Kidney (tissue), 14 donors: ENCODE measurements around the gene DLG2. TPM values are rescaled to one million over a fixed set of nuclear protein-coding genes. Genes with fewer than 3 reads are reported as not detected.
A peak's percentile ranks its signal among the peaks of the same experiment; 100 is the strongest.

Experiments
- DNase-seq, 5 donors: peaks; one replicate each; pipeline ENCODE4 v3.0.0-alpha.2; 2013 to 2020
- FAIRE-seq: peaks from 2 replicates; lab custom pipeline; 2012; peaks lifted over from hg19 to GRCh38; lab: Jason Lieb, UNC
- H3K27ac ChIP-seq, 2 donors: one replicate each; pipeline ENCODE4 v1.7.0; 2013; ENCODE audit warnings: low read depth in 2 of 2, low read length in 2 of 2, inconsistent platforms in 1 of 2
- H3K27me3 ChIP-seq: one replicate; pipeline ENCODE4 v1.7.1; 2013; ENCODE audit warnings: low read length, inconsistent platforms; ENCODE audit not compliant: control insufficient read depth, insufficient read depth
- H3K36me3 ChIP-seq, 3 donors: one replicate each; pipeline versions ENCODE4 v1.7.0 to v1.7.1; 2013; ENCODE audit warnings: low read length in 3 of 3, control low read depth in 1 of 3, inconsistent platforms in 1 of 3; ENCODE audit not compliant: insufficient read depth in 3 of 3, control insufficient read depth in 2 of 3
- H3K4me1 ChIP-seq, 3 donors: one replicate each; pipeline versions ENCODE4 v1.7.0 to v1.7.1; 2013; ENCODE audit warnings: low read length in 3 of 3, inconsistent platforms in 1 of 3, low read depth in 1 of 3; ENCODE audit not compliant: control insufficient read depth in 2 of 3, insufficient read depth in 2 of 3
- H3K4me3 ChIP-seq, 3 donors: one replicate each; pipeline versions ENCODE4 v1.7.0 to v1.8.1; 2013; ENCODE audit warnings: low read length in 3 of 3, control low read depth in 1 of 3, inconsistent platforms in 1 of 3
- H3K9ac ChIP-seq, 3 donors: one replicate each; pipeline versions ENCODE4 v1.7.0 to v1.7.1; 2013; ENCODE audit warnings: low read length in 3 of 3, control low read depth in 1 of 3, inconsistent platforms in 1 of 3
- H3K9me3 ChIP-seq, 3 donors: one replicate each; pipeline versions ENCODE4 v1.7.0 to v1.7.1; 2013; ENCODE audit warnings: low read length in 3 of 3, control low read depth in 1 of 3, inconsistent platforms in 1 of 3; ENCODE audit not compliant: control insufficient read depth in 2 of 3, insufficient read depth in 1 of 3
- CTCF ChIP-seq: IDR thresholded peaks from 3 replicates; pipeline ENCODE4 v1.5.1; 2012; ENCODE audit warnings: mild to moderate bottlenecking, moderate library complexity, borderline replicate concordance; ENCODE audit not compliant: insufficient read depth; ENCODE audit errors: extremely low read depth
- intact Hi-C: fragments of 100-400 bp; cut with DNase I; formaldehyde crosslinking; loops from one replicate; pipeline ENCODE4 v1.11.1; 2022
- polyA plus RNA-seq: library from polyadenylated mRNA; stranded (reverse); fragments of 350-450 nt; fragmentation: Illumina TruSeq; extraction: RNeasy Lipid Tissue Mini Kit (QIAGEN cat#74804); gene quantifications from one replicate; pipeline ENCODE4 v1.2.3, GENCODE V29; 2014; ENCODE audit warnings: low read depth, low replicate concordance; ENCODE audit not compliant: insufficient read depth
- total RNA-seq: library from RNA; stranded (reverse); fragmentation: NEBNext Ultra II Directional; extraction: Animal tissue kit (Norgen Biotek cat#: 25700); gene quantifications from one replicate; pipeline ENCODE4 v1.2.1, GENCODE V29; 2021
- donor health status: control.
- donor health status: control.
- donor health status: control.
- donor health status: control.
- donor health status: control.
- donor health status: DM: yes; HTN: yes; CAD: no.
- donor health status: Normal renal cell carcinoma (clear cell type).

DLG2 gene
- total and polyA plus RNA-seq, 2 donors from 2014 or later = 2.9 to 7.2 TPM

- no peak overlapping the region for H3K4me3 ChIP-seq
- peak in 2 of 5 donors; percentile 9 to 14 for DNase-seq
- H3K36me3 ChIP-seq = no peaks in the 10 kb centered on the region
- no peaks in the 10 kb centered on the region for H3K27me3 ChIP-seq
- peak overlapping the region; percentile 20 to 52 for H3K27ac ChIP-seq
- intact Hi-C loops = no loop called here
- H3K4me1 ChIP-seq = peaks cover 0 to 4% (median 0%) of the 10 kb centered on the region in 3 donors
- no peaks in the 10 kb centered on the region for H3K9me3 ChIP-seq
- TF ChIP-seq CTCF = no peak
- H3K9ac ChIP-seq = no peak overlapping the region
- peak; percentile 58 for FAIRE-seq
Observed at GRCh38 chr11:83852775-83853442, 1774.2 kb downstream of the DLG2 start.

- Histone ChIP-seq H3K27ac (no peak overlapping the region), H3K9me3 (no peaks in the 10 kb centered on the region), H3K36me3 (no peaks in the 10 kb centered on the region), H3K4me1 (peaks cover 0 to 4% (median 0%) of the 10 kb centered on the region in 3 donors), H3K9ac (no peak overlapping the region), H3K4me3 (no peak overlapping the region), H3K27me3 (no peaks in the 10 kb centered on the region)
- no peak for TF ChIP-seq CTCF
- no peak for FAIRE-seq
- DNase-seq = no peak
- intact Hi-C loops = no loop called here
Observed at GRCh38 chr11:83852012-83852411, 1775.1 kb downstream of the DLG2 start.

GRCh38 chr11:83847467-83848034 lies 1779.6 kb downstream of the DLG2 start:
- Histone ChIP-seq H3K9ac (no peak overlapping the region), H3K27ac (no peak overlapping the region), H3K27me3 (no peaks in the 10 kb centered on the region), H3K4me3 (no peak overlapping the region), H3K36me3 (no peaks in the 10 kb centered on the region), H3K9me3 (no peaks in the 10 kb centered on the region), H3K4me1 (peaks cover 0 to 4% (median 0%) of the 10 kb centered on the region in 3 donors)
- TF ChIP-seq CTCF = no peak
- FAIRE-seq (no peak), DNase-seq (no peak)
- intact Hi-C loops = no loop called here
